ENCODE measurements around the gene PCDHGB1. TPM values are rescaled to one million over a fixed set of nuclear protein-coding genes. Genes with fewer than 3 reads are reported as not detected.
A peak's percentile ranks its signal among the peaks of the same experiment; 100 is the strongest.
"Not testable (repeated sequence)": the region's sequence is repeated elsewhere in the genome, so short reads cannot be mapped to it uniquely, and the experiment has no call there.

PCDHGB1 gene
- total RNA-seq, 1 donor from 2014 or later, result 0.92 TPM

GRCh38 chr5:141346017-141346416 lies 3.9 kb upstream of the PCDHGB1 start:
- ATAC-seq, result not testable (repeated sequence)

- ATAC-seq, result no peak
Measured at GRCh38 chr5:141351591-141351990, 1.7 kb downstream of the PCDHGB1 start.

GRCh38 chr5:141354900-141355469 lies 5.1 kb downstream of the PCDHGB1 start, which contains the start of gene PCDHGA4:
Gene PCDHGA4 (plus strand): TSS chr5:141355021. CDS start chr5:141355108, 87 bp downstream.
- ATAC-seq, result no peak

DNA sequence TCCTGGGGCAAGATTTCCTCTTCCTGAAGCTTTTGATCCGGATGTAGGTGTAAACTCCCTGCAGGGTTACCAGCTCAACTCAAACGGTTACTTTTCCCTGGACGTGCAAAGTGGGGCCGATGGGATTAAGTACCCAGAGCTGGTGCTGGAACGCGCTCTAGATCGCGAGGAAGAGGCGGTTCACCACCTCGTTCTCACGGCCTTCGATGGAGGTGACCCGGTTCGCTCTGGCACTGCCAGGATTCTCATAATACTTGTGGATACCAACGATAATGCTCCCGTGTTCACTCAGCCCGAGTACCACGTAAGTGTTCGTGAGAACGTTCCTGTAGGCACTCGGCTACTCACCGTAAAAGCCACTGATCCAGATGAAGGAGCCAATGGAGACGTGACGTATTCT lies 5.7 kb downstream of the PCDHGB1 start:
- no peak for ATAC-seq

DNA sequence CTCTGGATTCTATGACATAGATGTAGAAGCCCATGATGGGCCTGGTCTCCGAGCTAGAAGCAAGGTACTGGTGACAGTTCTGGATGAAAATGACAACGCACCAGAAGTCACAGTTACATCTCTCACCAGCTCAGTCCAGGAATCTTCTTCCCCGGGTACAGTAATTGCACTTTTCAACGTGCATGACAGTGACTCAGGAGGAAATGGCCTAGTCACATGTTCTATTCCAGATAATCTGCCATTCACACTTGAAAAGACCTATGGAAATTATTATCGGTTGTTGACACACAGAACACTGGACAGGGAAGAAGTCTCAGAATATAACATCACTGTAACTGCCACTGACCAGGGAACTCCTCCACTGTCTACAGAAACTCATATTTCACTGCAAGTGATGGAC lies 6.2 kb downstream of the PCDHGB1 start:
- ATAC-seq, result no peak

DNA sequence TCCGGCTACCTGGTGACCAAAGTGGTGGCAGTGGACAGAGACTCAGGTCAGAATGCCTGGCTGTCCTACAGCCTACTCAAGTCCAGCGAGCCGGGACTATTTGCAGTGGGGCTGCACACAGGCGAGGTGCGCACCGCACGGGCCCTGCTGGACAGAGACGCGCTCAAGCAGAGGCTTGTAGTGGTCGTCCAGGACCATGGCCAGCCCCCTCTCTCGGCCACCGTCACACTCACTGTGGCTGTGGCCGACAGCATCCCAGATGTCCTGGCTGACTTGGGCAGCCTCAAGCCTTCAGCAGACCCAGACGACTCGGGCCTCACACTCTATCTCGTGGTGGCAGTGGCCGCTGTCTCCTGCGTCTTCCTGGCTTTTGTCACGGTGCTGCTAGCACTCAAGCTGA lies 7.1 kb downstream of the PCDHGB1 start:
- ATAC-seq, result no peak

- ATAC-seq, result no peak
Measured at GRCh38 chr5:141359790-141360426, 10.0 kb downstream of the PCDHGB1 start, which contains the start of gene PCDHGB2. Gene PCDHGB2 (plus strand): TSS chr5:141359994. CDS start chr5:141360136, 142 bp downstream.

- ATAC-seq, result no peak
Measured at GRCh38 chr5:141360685-141361084, 10.8 kb downstream of the PCDHGB1 start.

- no peak for ATAC-seq
Measured at GRCh38 chr5:141362719-141363118, 12.8 kb downstream of the PCDHGB1 start.

DNA sequence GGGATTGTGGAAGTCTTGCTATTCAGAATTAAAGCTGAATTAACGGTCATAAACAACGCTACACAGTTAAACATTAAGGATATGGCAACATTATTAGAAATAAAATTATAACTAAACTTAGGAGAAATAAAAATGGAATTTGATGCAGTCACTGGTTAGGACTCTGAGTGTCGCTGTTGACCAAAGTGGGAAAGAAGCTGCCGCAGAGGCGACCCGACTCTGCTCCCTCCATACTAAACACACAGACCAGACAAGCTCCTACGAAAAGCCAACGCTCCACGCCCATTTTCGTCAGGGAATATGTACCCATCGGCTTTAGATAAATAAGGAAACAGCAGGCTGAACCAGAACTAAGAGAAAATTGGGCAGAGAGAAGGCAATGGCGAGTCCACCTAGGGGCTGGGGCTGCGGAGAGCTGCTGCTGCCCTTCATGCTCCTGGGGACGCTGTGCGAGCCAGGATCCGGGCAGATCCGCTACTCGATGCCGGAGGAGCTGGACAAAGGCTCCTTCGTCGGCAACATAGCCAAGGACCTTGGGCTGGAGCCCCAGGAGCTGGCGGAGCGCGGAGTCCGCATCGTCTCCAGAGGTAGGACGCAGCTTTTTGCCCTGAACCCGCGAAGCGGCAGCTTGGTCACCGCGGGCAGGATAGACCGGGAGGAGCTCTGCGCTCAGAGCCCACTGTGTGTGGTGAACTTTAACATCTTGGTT lies 14.2 kb downstream of the PCDHGB1 start, which contains the start of gene PCDHGA5:
TSS of gene PCDHGA5 (plus strand) at position 211 of the 709 bp plus-strand sequence. CDS start at position 380, 169 bp downstream.
- ATAC-seq, result no peak

DNA sequence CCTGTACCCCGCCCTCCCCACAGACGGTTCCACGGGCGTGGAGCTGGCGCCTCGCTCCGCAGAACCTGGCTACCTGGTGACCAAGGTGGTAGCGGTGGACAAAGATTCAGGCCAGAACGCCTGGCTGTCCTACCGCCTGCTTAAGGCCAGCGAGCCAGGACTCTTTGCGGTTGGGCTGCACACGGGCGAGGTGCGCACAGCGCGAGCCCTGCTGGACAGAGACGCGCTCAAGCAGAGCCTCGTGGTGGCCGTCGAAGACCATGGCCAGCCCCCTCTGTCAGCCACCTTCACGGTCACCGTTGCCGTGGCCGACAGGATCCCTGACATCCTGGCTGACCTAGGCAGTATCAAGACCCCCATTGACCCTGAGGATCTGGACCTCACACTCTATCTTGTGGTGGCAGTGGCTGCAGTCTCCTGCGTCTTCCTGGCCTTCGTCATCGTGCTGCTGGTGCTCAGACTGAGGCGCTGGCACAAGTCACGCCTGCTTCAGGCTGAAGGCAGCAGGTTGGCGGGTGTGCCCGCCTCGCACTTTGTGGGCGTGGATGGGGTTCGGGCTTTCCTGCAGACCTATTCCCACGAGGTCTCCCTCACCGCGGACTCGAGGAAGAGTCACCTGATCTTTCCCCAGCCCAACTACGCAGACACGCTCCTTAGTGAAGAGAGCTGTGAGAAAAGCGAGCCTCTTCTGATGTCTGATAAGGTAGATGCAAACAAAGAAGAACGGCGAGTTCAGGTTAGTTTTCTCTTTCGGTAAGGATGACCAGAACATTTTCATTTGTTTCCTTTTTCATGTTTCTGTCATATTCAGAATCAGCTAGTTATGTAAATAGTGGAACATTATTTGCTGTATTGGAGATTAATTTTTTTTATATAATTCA lies 16.4 kb downstream of the PCDHGB1 start:
- ATAC-seq, result no peak

DNA sequence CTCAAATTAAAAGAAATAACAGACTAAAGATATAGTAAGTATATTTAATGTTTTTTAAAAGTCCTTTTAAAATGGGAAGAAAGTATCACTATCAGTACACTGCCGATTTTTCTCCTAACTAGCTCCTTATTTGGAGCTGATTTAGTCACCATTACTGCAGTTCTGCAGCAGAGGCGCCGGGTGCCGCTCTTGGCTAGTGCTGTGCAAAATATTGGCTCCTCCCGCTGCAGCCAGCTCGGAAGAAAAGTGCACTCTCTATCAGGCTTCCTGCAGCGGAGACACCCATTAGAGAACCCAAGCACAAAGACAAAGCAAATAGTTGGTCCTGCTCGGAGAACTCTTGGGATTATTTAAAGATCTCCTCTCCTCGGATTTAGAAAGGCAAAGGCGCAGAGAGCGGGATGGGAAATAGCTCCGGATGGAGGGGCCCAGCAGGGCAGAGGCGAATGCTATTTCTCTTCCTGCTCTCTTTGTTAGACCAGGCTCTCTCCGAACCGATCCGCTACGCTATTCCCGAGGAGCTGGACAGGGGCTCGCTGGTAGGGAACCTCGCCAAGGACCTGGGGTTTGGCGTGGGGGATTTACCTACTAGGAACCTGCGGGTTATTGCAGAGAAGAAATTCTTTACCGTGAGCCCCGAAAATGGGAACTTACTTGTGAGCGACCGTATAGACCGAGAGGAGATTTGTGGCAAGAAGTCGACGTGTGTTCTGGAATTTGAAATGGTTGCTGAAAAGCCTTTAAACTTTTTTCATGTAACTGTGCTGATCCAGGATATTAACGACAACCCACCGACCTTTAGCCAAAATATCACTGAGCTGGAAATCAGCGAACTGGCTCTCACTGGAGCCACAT lies 20.3 kb downstream of the PCDHGB1 start, which contains the start of gene PCDHGB3:
TSS of gene PCDHGB3 (plus strand) at position 249 of the 855 bp plus-strand sequence. CDS start at position 402, 153 bp downstream.
- peak; percentile 62 for ATAC-seq

DNA sequence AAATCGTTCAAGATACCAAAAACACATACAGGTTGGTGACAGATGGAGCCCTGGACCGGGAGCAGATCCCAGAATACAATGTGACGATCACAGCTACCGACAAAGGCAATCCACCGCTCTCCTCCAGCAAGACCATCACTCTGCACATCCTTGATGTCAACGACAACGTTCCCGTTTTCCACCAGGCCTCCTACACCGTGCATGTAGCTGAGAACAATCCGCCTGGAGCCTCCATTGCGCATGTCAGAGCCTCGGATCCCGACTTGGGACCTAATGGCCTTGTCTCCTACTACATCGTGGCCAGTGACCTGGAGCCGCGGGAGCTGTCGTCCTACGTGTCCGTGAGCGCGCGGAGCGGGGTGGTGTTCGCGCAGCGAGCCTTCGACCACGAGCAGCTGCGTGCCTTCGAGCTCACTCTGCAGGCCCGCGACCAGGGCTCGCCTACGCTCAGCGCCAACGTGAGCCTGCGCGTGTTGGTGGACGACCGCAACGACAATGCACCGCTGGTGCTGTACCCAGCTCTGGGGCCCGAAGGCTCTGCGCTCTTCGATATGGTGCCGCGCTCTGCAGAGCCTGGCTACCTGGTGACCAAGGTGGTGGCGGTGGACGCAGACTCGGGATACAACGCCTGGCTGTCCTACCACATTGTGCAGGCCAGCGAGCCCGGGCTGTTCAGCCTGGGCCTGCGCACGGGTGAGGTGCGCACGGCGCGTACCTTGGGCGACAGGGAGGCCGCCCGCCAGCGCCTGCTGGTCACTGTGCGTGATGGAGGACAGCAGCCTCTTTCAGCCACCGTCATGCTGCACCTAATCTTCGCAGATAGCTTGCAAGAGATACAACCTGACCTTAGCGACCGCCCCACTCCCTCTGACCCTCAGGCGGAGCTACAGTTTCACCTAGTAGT lies 21.9 kb downstream of the PCDHGB1 start:
- no peak for ATAC-seq

DNA sequence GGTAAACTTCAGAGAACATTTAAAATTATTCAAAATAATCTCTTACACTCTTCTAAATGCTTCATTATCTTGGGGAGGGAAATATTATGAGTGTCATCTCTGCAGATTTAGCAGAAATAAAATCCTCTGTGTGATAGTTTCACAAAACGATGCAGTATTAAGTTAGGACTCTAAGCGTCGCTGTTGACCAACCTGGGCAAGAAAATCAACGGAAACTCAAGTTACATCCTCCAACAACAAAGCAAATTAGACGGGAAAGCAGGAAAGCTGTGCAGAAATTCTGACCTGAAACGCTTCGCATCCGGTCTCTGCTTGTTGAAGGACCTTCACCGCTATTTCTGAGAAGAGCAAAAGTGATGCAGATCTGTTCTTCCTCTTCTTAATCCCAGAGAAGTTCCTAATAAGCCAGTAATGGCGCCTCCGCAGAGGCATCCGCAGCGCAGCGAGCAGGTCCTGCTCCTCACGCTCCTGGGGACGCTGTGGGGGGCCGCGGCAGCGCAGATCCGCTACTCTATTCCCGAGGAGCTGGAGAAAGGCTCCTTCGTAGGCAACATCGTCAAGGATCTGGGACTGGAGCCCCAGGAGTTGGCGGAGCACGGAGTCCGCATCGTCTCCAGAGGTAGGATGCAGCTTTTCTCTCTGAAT lies 23.9 kb downstream of the PCDHGB1 start, which contains the start of gene PCDHGA6:
TSS of gene PCDHGA6 (plus strand) at position 219 of the 645 bp plus-strand sequence. CDS start at position 412, 193 bp downstream.
- ATAC-seq, result no peak

- no peak for ATAC-seq
Measured at GRCh38 chr5:141374627-141375026, 24.7 kb downstream of the PCDHGB1 start.

DNA sequence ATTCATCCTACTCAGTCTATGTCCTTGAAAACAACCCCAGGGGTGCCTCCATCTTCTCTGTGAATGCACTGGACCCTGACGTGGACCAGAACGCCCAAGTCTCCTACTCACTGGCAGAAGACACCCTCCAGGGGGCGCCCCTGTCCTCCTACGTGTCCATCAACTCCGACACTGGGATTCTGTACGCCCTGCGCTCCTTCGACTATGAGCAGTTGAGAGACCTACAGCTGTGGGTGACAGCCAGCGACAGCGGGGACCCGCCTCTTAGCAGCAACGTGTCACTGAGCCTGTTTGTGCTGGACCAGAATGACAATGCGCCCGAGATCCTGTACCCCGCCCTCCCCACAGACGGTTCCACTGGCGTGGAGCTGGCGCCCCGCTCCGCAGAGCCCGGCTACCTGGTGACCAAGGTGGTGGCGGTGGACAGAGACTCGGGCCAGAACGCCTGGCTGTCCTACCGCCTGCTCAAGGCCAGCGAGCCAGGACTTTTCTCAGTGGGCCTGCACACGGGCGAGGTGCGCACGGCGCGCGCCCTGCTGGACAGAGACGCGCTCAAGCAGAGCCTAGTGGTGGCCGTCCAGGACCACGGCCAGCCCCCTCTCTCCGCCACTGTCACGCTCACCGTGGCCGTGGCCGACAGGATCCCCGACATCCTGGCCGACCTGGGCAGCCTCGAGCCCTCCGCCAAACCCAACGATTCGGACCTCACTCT lies 25.7 kb downstream of the PCDHGB1 start:
- ATAC-seq, result not testable (repeated sequence)

DNA sequence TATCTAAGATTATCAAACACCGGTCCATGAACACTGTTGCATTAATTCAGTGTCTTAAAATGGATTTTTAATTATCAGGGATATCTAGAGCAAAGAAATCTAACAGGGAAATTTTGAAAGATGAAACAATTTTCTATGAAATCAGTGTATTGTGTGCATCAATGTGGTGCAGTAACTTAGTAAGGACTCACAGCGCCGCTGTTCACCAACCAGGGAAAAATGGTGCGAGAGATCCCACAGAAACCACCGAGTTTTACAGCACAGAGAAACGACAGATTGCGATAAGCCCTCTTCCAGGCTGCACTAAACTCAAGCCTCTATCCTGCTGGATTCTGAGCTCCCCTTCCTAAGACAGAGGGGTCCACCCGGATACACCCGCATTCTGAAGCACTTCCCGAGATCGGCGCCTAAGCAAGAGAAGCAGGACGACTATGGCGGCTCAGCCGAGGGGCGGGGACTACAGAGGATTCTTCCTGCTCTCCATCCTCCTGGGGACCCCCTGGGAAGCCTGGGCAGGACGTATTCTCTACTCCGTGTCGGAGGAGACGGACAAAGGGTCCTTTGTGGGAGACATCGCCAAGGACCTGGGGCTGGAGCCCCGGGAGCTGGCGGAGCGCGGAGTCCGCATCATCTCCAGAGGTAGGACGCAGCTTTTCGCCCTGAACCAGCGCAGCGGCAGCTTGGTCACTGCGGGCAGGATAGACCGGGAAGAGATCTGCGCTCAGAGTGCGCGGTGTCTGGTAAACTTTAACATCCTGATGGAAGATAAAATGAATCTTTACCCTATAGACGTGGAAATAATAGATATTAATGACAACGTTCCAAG lies 32.8 kb downstream of the PCDHGB1 start, which contains the start of gene PCDHGA7:
TSS of gene PCDHGA7 (plus strand) at position 274 of the 826 bp plus-strand sequence. CDS start at position 432, 158 bp downstream.
- no peak for ATAC-seq

GRCh38 chr5:141383345-141383744 lies 33.4 kb downstream of the PCDHGB1 start:
- ATAC-seq, result no peak

Measured in esophagus mucosa (tissue), 1 donor.